HCT116 (cell line): Measurements from ENCODE around the gene VTN.

ENCODE experiments used
- CBX3 ChIP-seq: IDR thresholded peaks from 2 replicates; pipeline ENCODE4 v1.6.1; 2012; ENCODE audit warnings: low read depth
- CEBPB ChIP-seq: IDR thresholded peaks from 2 replicates; pipeline ENCODE4 v1.6.1; 2012; ENCODE audit warnings: low read depth
- EGR1 ChIP-seq: IDR thresholded peaks from 2 replicates; pipeline ENCODE4 v1.6.1; 2012; ENCODE audit warnings: low read depth
- EZH2 ChIP-seq: fragments of 200-600 bp; sonication (generic); IDR thresholded peaks from 2 replicates; pipeline ENCODE4 v1.6.1; 2017; ENCODE audit warnings: antibody characterized with exemption, mixed run types
- EZH2phosphoT487 ChIP-seq: fragments of 200-600 bp; IDR thresholded peaks from 2 replicates; pipeline ENCODE4 v1.6.1; 2018; ENCODE audit warnings: antibody characterized with exemption, borderline replicate concordance
- FOSL1 ChIP-seq: IDR thresholded peaks from 2 replicates; pipeline ENCODE4 v1.6.1; 2012; ENCODE audit warnings: low read depth
- POLR2A ChIP-seq: IDR thresholded peaks from 2 replicates; pipeline ENCODE4 v1.7.0; 2011; ENCODE audit warnings: borderline replicate concordance; ENCODE audit not compliant: insufficient read depth, insufficient read length; ENCODE audit errors: extremely low read depth
- POLR2AphosphoS5 ChIP-seq: IDR thresholded peaks from 2 replicates; pipeline ENCODE4 v1.6.1; 2011; ENCODE audit warnings: mild to moderate bottlenecking, low read depth, low read length, moderate library complexity
- SIN3A ChIP-seq: IDR thresholded peaks from 2 replicates; pipeline ENCODE4 v1.6.1; 2012; ENCODE audit warnings: low read depth
- YY1 ChIP-seq: IDR thresholded peaks from 2 replicates; pipeline ENCODE4 v1.6.1; 2011; ENCODE audit warnings: low read length, low read depth, moderate library complexity, mild to moderate bottlenecking; ENCODE audit not compliant: insufficient replicate concordance; ENCODE audit errors: extremely low read depth
- TF ChIP-seq, protein P1 (sequence below): IDR thresholded peaks from 2 replicates; pipeline ENCODE4 v1.6.1; 2012; ENCODE audit warnings: low read depth
- TF ChIP-seq, protein P2 (sequence below), 3 experiments: fragments of 200-600 bp in 1 of 3; sonication (generic) in 1 of 3; IDR thresholded peaks in 2 of 3; conservative IDR thresholded peaks in 1 of 3; 2 replicates each; pipeline ENCODE4 v1.5.1; 2012 to 2017; ENCODE audit warnings: low read depth in 2 of 3, low read length in 2 of 3, antibody characterized with exemption in 1 of 3, borderline replicate concordance in 1 of 3, control low read depth in 1 of 3, mild to moderate bottlenecking in 1 of 3, mixed read lengths in 1 of 3, mixed run types in 1 of 3, moderate library complexity in 1 of 3; ENCODE audit not compliant: insufficient read depth in 1 of 3
- TF ChIP-seq, protein P3 (sequence below): IDR thresholded peaks from 2 replicates; pipeline ENCODE4 v1.6.1; 2012

DNA sequence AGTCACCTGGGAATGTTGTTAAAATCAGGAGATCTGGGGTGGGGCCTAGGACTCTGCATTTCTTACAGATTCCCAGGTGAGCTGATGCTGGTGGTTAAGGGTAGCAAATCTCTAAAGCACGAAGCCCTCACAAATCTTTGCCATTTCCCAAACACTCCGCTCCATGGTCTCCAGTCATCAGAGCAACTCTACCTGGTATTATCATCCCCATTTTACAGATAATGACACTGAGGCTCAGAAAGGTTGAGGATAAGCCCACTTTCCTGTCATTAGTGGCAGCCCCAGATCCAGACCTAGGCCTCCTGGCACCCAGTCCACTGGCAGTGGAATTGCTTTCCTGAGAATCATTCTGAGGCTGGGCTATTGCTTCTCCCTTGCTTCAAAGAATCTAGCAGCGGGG lies 27.2 kb upstream of the VTN start:
- TF ChIP-seq POLR2A, result no peak
- TF ChIP-seq, protein P1, sequence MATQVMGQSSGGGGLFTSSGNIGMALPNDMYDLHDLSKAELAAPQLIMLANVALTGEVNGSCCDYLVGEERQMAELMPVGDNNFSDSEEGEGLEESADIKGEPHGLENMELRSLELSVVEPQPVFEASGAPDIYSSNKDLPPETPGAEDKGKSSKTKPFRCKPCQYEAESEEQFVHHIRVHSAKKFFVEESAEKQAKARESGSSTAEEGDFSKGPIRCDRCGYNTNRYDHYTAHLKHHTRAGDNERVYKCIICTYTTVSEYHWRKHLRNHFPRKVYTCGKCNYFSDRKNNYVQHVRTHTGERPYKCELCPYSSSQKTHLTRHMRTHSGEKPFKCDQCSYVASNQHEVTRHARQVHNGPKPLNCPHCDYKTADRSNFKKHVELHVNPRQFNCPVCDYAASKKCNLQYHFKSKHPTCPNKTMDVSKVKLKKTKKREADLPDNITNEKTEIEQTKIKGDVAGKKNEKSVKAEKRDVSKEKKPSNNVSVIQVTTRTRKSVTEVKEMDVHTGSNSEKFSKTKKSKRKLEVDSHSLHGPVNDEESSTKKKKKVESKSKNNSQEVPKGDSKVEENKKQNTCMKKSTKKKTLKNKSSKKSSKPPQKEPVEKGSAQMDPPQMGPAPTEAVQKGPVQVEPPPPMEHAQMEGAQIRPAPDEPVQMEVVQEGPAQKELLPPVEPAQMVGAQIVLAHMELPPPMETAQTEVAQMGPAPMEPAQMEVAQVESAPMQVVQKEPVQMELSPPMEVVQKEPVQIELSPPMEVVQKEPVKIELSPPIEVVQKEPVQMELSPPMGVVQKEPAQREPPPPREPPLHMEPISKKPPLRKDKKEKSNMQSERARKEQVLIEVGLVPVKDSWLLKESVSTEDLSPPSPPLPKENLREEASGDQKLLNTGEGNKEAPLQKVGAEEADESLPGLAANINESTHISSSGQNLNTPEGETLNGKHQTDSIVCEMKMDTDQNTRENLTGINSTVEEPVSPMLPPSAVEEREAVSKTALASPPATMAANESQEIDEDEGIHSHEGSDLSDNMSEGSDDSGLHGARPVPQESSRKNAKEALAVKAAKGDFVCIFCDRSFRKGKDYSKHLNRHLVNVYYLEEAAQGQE, result no peak
- TF ChIP-seq POLR2AphosphoS5, result no peak
- TF ChIP-seq, protein P2, sequence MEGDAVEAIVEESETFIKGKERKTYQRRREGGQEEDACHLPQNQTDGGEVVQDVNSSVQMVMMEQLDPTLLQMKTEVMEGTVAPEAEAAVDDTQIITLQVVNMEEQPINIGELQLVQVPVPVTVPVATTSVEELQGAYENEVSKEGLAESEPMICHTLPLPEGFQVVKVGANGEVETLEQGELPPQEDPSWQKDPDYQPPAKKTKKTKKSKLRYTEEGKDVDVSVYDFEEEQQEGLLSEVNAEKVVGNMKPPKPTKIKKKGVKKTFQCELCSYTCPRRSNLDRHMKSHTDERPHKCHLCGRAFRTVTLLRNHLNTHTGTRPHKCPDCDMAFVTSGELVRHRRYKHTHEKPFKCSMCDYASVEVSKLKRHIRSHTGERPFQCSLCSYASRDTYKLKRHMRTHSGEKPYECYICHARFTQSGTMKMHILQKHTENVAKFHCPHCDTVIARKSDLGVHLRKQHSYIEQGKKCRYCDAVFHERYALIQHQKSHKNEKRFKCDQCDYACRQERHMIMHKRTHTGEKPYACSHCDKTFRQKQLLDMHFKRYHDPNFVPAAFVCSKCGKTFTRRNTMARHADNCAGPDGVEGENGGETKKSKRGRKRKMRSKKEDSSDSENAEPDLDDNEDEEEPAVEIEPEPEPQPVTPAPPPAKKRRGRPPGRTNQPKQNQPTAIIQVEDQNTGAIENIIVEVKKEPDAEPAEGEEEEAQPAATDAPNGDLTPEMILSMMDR (IDR thresholded peaks at IDR 0.05 in 2 of 3, conservative IDR thresholded peaks at IDR 0.05 in 1 of 3; ENCODE audit: borderline replicate concordance in 1 of 3, insufficient read depth in 1 of 3, low read depth in 2 of 3, low read length in 2 of 3), result no peak
- TF ChIP-seq EZH2, result no peak
- no peak for TF ChIP-seq EGR1
- TF ChIP-seq SIN3A, result no peak
- no peak for TF ChIP-seq YY1
- no peak for TF ChIP-seq CBX3
- TF ChIP-seq, protein P3, sequence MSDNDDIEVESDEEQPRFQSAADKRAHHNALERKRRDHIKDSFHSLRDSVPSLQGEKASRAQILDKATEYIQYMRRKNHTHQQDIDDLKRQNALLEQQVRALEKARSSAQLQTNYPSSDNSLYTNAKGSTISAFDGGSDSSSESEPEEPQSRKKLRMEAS, result no peak
- no peak for TF ChIP-seq CEBPB
- TF ChIP-seq EZH2phosphoT487, result no peak
- no peak for TF ChIP-seq FOSL1
